NK-92 (cell line): ENCODE measurements around the gene EXD3.
"Not testable (repeated sequence)": the region's sequence is repeated elsewhere in the genome, so short reads cannot be mapped to it uniquely, and the experiment has no call there.

Experiments used
- DNase-seq: peaks from one replicate; lab custom pipeline; 2025; ENCODE audit not compliant: unreplicated experiment; lab: John Stamatoyannopoulos, UW

The EXD3 gene

DNA sequence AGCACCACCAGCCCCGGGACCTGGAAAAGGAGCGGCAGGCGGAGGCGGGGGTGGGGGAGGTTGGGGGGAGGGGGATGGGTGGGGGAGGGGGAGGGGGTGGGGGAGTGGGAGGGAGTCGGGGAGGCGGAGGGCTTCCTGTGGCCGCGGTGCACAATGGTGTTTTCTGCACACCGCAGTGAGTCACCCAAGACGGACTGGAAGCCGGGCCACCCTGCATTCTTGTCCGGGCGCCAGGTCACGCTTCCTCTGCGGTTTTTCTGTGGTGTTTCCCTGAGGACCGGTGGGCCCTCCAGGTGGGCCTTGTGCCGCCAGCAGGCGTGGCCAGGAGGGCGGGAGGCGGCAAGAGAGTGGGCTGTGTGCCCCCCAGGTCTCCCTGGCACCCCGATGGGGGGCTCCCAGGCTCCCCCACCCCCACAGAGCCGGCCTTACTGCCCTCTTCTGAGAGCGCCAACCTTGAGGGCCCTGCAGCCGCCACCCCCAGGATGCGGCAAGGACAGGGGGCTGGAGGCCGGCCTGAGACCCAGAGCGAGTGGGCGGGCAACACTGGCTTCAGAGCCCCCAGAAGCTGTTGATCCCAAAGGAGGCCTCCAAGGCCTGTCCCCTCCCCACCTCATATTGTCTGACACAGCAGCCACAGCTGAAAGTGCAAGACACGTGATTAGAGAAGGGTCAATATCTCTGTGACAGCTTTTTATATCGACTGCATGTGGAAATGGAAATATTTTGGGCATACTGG, 11.1 kb downstream of the EXD3 start:
- DNase-seq = no peak

DNA sequence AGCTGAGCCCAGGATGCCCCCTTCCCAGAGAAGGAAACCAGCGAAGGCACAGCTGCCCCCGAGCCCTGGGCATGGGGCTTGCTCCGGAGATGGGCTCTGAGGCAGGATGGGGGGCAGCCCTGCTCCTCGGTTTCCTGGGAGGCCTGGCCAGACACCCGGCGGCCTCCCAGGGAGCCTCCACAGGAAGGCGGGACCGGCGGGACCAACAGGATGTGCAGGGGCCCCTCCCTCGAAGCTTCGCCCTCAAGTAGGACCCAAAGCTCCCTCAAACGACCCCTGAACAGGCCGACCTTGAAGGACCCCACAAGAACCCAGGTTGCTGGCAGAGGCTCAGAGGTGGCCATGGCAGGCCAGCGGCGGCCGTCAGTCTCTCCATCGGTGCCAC, 11.7 kb downstream of the EXD3 start:
- DNase-seq = no peak

DNA sequence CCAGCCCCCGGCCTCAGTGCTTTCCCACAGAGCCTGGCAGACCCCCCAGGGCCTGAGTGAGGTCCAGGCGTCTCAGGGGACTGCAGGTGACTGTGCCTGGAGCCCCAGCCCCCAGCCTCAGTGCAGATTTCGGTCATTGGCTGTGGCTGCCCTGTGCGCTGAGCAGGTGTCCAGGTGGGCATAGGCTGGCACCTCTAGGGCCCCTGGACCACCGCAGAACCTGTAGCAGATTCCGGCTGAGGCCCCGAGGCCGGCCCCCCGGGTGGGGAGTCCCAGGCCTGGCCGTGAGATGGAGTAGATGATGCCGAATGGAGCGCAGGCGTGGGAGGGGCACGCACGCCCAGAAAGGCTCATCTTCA, 12.1 kb downstream of the EXD3 start:
- no peak for DNase-seq

DNA sequence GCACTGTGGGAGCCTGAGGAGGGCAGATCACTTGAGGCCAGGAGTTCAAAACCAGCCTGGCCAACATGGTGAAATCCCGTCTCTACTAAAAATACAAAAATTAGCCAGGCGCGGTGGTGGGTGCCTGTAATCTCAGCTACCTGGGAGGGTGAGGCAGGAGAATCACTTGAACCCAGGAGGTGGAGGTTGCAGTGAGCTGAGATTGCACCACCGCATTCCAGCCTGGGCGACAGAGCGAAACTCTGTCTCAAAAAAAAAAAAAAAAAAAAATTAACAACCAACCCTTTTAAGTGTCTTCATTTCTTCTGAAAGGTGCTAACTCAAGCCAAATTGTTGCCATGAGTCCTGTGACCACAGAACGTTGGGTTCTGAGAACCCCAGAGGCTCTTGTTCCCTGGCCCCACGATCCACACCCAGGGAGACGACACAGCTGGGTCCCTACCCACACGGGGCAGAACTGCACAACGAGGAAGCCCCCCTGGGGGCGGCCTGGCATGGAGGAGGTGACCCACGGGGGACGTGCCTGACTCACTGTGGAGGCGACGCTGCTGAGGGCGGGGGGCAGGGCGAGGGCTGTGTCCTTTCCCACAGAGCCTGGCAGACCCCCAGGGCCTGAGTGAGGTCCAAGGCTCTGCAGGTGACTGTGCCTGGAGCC, 12.6 kb downstream of the EXD3 start:
- not testable (repeated sequence) for DNase-seq

GRCh38 chr9:137409515-137409914, 13.4 kb downstream of the EXD3 start:
- DNase-seq = no peak

DNA sequence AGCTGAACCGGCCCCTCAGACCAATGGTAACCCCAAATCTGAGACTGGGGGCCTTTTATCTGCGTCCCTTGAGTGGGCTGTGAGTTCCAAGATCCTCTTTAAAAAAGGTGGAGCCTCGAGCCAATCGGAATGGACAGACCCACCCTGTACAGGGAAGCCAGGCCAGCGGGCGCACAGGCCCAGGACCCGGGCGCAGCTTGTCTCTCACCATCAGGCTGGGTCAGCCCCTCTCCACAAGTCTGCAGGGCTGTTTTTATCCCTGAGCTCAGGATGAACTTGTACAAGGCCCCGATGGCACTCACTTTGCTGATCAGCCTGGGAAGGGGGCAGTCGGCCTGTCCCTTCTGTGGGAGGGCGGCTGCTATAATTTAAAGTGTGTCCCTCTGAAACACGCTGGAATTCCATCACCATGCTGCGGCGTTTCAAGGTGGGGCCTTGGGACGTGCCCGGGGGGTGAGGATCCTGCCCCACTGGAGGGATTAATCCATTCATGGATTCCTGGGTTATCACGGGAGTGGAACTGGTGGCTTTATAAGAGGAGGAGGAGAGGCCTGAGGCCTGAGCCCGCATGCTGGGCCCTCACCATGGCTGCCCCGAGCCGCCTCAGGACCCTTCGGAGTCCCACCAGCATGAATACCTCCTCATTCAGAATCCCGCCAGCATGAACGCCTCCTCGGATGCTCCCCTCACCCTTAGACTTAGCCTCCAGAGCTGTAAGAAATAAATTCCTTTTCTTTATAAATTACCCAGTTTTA, 14.1 kb downstream of the EXD3 start:
- no peak for DNase-seq

GRCh38 chr9:137407590-137408300, 15.2 kb downstream of the EXD3 start:
- no peak for DNase-seq

DNA sequence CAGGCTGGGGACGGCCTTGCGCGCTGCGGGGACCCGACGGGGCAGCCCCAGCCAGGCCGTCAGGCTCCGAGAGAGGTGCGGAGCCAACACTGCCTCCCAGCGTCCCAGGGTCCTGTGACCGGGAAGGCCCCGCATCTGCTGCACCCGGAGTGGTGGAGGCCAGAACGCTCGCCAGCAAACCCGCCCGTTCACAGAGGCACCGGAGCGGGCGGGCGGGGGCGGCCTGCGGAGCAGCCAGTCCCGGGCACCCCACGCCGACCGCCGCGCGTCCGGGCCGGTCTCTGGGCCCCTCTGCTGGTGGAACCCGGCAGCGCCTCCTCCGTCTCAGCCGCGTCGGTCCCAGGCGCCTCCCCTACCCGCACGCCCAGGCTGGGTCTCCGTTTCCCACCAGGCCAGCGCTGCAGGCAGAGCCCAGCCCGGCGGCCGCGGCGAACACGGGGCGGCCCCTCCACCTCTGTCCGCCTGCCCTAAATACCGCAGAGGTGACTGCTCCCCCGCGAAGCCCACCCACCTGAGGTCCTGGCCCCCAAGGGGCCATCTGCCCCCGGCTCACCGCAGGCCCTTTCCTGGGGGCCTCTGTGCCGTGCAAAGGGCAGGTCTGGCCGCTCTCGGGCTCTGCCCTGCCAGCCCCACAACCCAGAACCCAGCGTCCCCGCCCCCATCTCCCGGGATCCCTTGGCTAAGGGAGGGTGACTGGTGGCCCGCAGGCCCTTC, 15.9 kb downstream of the EXD3 start:
- DNase-seq = no peak

GRCh38 chr9:137406085-137406760, 16.7 kb downstream of the EXD3 start:
- no peak for DNase-seq

- DNase-seq = no peak
These were observed 17.3 kb downstream of the EXD3 start for GRCh38 chr9:137405677-137406081.

DNA sequence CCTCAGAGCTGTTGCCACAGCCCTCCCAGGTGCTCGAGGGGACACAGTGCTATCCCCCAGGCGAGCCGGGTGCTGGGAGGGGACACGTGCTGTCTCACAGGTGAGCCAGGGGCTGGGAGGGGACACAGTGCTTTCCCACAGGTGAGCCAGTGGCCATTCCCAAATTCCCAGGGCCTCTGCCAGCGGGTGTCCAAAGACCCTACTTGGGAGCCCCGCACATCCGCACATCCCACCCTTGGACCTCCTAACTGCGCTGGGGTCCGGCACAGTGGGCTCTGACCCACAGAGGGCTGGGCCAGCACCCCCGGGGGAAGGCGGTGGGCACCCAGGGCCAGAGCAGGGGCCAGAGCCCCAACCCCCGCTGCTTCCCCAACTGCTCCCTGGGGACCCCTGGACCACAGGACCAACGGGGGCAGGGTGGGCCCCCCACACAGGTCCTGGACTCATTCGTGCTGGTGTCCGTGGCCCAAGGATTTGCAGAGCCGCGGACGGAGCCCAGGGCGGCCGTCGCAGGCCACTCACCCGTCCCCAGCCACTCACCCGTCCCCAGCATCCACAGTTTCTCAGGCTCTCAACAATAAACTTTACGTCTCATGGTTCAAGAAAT, 17.9 kb downstream of the EXD3 start:
- no peak for DNase-seq

DNA sequence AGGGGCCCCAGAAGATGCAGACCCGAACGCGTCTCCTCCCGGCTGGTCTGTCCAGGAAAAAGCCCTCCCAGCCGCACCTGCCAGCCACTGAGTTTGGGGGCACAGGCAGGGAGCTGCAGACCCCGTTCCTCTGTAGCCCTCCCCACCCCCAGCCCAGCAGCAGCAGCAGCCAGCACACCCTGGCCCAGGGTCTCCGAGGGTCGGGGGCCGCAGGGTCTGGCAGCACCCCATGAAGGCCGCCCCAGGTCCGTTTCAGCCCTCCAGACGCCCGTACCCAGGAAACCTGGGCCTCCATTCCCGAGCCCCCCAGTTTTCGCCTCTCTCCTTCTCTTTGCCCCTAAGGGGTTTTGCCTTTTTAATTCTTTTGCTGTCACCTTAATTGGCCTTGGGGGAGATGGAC, 19.7 kb downstream of the EXD3 start:
- no peak for DNase-seq

DNA sequence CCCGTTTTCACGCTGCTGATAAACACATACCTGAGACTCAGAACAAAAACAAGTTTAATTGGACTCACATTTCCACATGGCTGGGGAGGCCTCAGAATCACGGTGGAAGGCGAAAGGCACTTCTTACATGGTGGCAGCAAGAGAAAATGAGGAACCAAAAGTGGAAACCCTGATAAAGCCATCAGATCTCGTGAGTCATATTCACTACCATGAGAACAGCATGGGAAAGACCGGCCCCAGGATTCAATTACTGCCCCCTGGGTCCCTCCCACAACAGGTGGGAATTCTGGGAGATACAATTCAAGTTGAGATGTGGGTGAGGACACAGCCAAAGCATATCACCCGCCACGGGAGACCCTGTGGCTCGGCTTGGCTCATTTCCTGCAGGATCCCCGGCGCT, 20.2 kb downstream of the EXD3 start:
- DNase-seq = no peak

DNA sequence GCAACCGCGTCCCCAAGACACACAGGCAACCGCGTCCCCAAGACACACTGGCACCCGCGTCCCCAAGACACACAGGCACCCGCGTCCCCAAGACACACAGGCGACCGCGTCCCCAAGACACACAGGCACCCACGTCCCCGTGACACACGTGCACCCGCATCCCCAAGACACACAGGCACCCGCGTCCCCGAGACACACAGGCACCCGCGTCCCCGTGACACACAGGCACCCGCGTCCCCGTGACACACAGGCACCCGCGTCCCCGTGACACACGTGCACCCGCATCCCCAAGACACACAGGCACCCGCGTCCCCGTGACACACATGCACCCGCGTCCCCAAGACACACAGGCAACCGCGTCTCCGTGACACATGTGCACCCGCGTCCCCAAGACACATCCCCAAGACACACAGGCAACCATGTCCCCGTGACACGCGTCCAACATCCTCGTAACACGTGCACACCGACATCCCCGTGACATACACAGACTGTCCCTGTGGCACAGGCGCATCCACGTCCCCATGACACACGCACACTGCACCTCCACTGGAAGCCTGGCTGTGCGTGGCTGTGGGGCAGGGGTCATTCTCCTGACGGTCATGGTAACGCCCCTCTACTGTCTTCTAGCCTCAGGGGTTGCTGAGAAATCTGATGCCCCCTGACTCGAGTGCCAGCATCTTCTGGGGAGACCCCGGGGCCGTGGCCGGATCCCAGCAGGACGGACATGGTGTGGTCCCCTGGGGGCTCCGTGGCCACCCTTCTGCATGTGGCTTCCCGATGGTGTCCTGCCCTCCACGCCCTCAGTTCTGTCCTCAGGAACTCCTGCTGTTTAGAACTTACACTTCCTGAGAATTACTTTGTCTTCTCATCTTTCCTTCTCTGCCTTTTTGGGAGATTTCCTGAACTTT, 24.1 kb downstream of the EXD3 start:
- no peak for DNase-seq

GRCh38 chr9:137397675-137398423, 25.1 kb downstream of the EXD3 start:
- no peak for DNase-seq

DNA sequence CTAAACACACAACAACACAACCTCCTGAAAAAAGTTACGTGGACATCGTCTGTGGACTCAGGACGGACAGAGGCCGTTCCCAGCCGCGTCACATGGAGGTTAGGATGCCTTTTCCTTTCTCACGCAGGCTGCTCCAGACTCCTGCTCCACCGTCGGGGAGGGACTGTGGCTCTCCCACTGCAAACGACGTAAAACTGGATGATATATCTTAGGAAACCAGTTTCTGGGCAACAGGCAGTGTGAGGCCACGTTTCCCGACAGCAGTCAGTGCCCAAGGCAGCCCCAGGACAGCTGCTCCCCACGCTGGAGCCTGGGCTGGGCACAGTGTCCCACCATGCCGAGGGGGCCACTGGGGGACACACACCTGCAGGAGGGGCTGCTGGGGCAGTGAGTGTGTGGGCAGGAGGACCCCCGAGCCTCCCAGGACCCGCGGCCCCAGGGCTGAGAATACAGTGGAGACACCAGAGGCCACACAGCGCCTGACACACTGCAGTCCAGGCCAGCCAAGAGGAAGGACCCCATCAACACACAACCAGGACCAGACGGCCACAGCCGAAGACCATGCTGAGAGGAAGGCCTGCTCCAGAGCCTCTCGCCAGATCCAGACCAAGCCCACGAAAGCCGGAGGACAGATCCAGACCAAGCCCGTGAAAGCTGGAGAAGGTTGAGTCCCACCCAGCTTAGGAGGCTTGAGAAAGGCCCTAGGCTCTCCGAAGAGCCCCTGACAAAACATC, 26.2 kb downstream of the EXD3 start:
- no peak for DNase-seq

- DNase-seq = no peak
These were observed 26.7 kb downstream of the EXD3 start for GRCh38 chr9:137396227-137396626.

- no peak for DNase-seq
These were observed 27.3 kb downstream of the EXD3 start for GRCh38 chr9:137395666-137396010.
